Measurements from ENCODE around the gene TMEM259. TPM values are rescaled to one million over a fixed set of nuclear protein-coding genes. Genes with fewer than 3 reads are reported as not detected.
A peak's percentile ranks its signal among the peaks of the same experiment; 100 is the strongest.

TMEM259 gene
- total RNA-seq, 1 donor from 2014 or later, result 122 TPM

DNA sequence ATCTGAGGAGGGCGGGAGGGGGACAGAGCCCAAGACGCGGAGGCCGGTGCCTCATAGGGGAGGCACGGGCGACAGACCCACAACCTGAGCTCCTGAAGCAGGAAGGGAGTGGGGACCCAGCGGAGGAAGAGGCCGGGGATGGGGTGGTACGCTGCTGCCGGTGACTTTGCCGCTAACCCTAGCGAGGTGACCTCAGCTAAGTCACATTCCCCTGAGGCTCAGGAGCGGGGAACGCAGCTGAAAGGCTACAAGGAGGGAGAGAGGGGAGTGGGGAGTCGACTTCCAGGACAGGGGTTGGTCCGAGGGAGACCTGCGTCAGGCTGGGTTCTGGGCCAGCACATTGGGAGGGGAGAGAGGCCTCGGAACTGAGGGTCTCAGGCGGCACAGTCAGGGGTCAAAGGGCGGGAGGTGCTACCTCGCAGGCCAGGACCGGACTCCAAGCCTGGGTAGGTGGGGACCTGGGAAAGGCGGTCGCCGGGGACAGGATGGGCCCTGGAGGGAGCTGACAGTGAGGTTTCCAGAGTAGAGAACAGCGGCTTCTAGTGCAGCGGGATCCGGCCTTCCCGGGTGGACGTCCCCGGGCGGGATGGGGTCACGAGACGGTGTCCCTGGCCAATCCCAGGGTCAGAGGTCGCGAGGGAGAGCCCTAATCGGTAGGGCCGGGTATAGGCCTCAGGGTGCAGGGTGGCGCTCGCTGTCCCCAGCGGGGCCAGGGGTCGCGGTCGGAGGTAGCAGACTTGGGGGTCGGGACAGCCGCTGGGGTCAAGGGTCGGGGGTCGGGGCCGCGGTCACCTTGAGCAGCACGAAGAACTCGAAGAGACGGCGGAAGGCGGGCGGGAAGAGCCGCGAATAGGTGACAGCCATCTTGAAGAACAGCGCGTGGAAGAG, 699 bp downstream of the TMEM259 start:
- intact Hi-C loops (cut with micrococcal nuclease), result no loop called here
- DNase-seq, result peak; percentile 57
- ATAC-seq, result no peak

DNA sequence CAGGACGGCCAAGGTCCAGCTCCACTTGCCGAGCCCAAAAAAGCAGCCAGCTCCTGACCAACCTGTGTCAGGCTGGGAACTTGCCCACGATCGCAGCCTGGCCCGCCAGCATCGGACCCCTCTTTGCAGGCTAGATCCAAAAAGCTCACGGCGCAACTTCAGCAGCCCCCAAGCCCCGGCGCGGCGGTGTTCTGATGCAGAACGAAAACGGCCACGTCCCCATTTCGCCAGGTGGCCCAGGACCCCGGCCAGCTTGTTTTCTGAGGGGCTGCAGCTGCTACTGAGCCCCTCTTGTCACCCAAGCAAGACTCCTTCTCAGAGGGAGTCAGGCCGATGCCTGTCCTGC, 1.3 kb downstream of the TMEM259 start:
- DNase-seq (no peak), ATAC-seq (no peak)
- intact Hi-C loops (cut with micrococcal nuclease), result no loop called here

GRCh38 chr19:1018932-1019615, 1.8 kb downstream of the TMEM259 start:
- intact Hi-C loops (cut with micrococcal nuclease), result no loop called here
- ATAC-seq, result no peak
- no peak for DNase-seq

DNA sequence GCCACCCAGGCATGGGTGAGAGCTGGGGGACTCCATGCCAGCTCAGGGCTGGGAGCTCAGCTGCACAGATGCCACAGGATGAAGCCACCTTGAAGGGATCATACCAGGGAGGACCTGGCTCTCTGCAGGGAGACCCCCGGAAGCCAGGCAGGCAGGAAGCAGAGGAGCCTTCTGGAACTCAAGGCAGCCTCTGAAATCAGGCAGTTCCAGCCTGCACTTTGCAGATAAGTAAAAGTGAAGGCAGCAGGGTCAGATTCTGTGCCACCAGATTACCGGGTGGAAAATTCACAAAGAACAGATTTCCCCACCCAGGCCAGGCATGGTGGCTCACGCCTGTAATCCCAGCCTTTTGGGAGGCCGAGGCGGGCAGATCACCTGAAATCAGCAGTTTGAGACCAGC, 2.5 kb downstream of the TMEM259 start:
- intact Hi-C loops (cut with micrococcal nuclease), result no loop called here
- ATAC-seq (no peak), DNase-seq (no peak)

GRCh38 chr19:1017906-1018305, 3.0 kb downstream of the TMEM259 start:
- ATAC-seq, result no peak
- intact Hi-C loops (cut with micrococcal nuclease), result no loop called here

GRCh38 chr19:1017115-1017905, 3.6 kb downstream of the TMEM259 start:
- ATAC-seq (no peak), DNase-seq (no peak)
- intact Hi-C loops (cut with micrococcal nuclease), result no loop called here

More at GRCh38 chr19:1017906-1018305, 3.0 kb downstream of the TMEM259 start:
- DNase-seq, result no peak

DNA sequence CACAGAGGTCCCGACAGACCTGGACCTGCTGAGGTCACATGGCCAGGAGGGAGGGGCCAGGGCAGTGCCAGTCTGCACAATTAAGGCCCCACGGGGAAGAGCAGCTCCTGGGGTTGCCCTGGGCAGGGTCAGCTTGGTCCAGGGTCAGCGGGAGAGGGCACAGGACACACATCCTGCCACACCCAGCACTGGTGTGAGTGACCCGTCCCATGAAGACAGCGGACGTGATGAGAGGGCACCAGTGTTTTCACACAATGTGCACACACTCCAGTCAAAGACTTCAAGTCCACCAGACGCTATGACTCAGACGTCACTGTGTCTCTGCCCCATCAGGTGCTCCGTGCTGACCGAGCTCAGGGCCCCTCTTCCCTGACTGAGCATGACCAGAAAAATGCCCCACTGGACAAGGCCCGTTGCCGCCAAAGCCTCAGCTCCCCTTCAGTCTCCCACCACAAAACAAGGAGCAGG, 4.2 kb downstream of the TMEM259 start:
- DNase-seq, result no peak
- ATAC-seq, result no peak
- intact Hi-C loops (cut with micrococcal nuclease), result no loop called here

DNA sequence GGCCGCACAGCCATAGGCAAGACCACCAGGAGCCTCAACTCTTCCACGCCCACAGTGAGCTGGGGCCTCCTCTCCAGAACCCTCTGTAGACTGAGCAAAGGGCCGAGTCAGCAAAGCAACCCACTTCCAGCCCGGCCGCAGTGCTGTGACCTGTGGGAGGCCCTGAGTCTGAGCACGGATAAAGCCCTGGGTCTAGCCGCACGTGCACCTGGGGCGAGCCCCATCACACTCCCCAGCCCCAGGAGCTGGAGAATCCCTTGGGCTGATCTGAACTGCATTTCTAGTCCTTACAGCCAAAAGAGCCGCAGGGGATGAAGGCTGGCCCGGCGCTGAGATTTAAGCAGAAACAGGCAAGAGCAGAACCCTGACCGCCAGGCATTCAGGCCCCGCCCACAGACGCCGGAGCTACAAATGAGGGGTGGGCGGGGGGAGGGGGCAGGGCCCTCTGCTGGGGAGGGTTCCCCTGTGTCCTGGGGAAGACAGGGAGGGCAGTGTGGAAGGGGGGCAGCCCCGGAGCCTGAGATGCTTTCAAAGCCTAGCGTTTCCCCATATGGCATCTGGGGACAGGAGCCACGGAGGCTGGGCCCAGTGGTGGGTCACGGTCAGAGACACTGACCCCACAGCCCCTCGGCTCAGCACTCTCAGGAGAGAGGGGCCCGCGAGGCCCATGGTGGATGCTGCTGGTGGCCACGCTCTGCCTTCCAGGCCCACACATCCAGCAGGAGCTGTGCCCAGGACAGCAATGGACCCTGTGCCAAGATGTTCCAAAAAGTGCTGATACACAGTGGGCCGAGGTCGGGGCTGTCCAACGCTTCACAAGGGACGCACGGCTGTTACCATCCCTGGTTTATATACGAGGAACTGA, 4.9 kb downstream of the TMEM259 start:
- intact Hi-C loops (cut with micrococcal nuclease), result no loop called here
- no peak for ATAC-seq

GRCh38 chr19:1015061-1015781, 5.7 kb downstream of the TMEM259 start:
- ATAC-seq (no peak), DNase-seq (no peak)
- intact Hi-C loops (cut with micrococcal nuclease), result no loop called here

More for the DNA sequence above, 4.9 kb downstream of the TMEM259 start:
- no peak for DNase-seq

GRCh38 chr19:1014161-1015060, 6.5 kb downstream of the TMEM259 start:
- no peak for ATAC-seq
- DNase-seq, result no peak
- intact Hi-C loops (cut with micrococcal nuclease), result no loop called here

- intact Hi-C loops (cut with micrococcal nuclease), result no loop called here
- DNase-seq (no peak), ATAC-seq (no peak)
Observed at GRCh38 chr19:1013218-1013617, 7.7 kb downstream of the TMEM259 start.

GRCh38 chr19:1012334-1012733, 8.6 kb downstream of the TMEM259 start:
- ATAC-seq, result no peak
- no peak for DNase-seq
- intact Hi-C loops (cut with micrococcal nuclease), result no loop called here

GRCh38 chr19:1011831-1012333, 9.0 kb downstream of the TMEM259 start:
- intact Hi-C loops (cut with micrococcal nuclease), result no loop called here
- DNase-seq, result no peak
- no peak for ATAC-seq

GRCh38 chr19:1010586-1011510, 10.1 kb downstream of the TMEM259 start:
- DNase-seq, result no peak
- intact Hi-C loops (cut with micrococcal nuclease), result no loop called here
- ATAC-seq, result no peak

DNA sequence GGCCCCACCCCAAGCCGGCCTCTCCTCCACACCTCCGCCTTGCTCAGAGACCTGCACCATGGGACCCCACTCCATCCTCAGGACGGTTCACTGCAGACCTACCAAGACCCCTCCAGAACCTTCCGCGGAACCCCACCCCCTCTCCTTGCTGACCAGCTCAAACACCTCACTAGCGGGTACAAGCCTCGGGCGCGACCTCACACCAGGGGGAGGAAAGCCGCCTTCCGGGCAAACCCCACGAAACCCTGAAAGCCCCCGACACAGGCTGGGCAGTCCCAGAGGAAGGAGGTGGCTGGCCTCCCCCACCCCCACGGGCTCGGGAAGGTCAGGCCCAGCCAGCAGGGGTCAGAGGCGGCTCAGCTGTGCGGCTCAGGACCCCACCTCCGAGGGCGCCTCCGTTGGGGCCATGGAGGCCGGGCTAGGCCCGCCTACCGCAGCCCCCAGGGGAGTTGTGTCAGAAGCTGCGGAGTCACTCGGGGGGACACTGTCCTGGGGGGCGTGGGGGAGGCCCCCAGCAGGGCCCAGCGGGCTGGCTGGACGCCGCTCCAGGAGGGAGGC, 10.9 kb downstream of the TMEM259 start:
- DNase-seq (no peak), ATAC-seq (peak; percentile 2)
- intact Hi-C loops (cut with micrococcal nuclease), result no loop called here

Data from left ventricle myocardium superior (tissue), 1 donor.